M059J (cell line): ENCODE results near the gene GTSE1. TPM values are rescaled to one million over a fixed set of nuclear protein-coding genes. Genes with fewer than 3 reads are reported as not detected.

Source experiments
- DNase-seq: peaks from one replicate; pipeline ENCODE4 v3.0.0-alpha.2; 2012; ENCODE audit warnings: low read depth
- total RNA-seq: library from RNA; depleted of rRNA; stranded (reverse); fragments of >200 nt; shearing (Covaris generic); gene quantifications from 2 replicates; pipeline ENCODE4 v1.2.3, GENCODE V29; 2014

GTSE1 gene
- total RNA-seq, 1 experiment from 2014 or later, result 26.7 TPM

DNA sequence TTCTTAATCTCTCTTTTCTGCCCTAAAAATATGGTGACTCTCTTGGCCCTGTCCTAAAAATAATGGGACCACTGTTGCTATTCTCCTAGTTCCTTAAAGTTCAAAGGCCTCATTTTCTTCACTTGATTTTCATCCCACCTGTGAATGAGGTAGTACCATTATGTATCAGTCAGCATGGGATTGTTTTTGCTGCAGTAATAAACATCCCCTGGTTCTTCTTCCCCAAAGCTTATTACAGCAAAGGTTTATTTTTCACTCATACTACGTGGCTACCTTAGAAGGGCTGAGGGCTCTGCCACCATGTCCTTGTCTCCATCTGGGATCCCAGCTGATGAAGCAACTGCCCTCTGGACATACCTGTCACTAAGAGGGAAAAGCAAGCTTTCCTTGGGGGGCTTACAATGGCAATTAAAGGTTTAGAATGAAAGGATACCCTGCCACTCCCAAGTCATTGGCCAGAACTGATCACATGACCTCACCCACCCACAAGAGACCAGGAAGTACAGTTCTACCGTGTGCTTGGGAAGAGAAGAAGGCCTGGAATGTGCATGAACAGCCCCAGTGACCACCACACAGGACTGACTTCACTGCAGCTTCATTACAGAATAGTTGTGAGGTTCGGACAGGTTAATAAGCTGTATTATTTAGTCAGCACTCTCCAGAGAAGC lies 21.1 kb upstream of the GTSE1 start:
- DNase-seq, result no peak

DNA sequence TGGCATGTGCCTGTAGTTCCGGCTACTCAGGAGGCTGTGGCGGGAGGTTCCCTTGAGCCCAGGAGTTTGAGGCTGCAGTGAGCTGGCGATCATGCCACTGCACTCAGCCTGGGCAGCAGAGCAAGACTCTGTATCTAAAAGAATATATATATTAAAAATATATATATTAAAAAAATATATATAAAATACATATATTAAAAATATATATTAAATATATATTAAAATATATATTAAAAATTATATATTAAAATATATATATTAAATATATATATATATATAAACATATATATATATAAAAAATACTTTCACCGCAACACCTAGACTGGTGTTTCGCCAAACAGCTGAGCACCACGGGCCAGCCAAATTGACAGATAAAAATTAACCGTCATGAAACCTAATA lies 20.1 kb upstream of the GTSE1 start:
- DNase-seq, result no peak

DNA sequence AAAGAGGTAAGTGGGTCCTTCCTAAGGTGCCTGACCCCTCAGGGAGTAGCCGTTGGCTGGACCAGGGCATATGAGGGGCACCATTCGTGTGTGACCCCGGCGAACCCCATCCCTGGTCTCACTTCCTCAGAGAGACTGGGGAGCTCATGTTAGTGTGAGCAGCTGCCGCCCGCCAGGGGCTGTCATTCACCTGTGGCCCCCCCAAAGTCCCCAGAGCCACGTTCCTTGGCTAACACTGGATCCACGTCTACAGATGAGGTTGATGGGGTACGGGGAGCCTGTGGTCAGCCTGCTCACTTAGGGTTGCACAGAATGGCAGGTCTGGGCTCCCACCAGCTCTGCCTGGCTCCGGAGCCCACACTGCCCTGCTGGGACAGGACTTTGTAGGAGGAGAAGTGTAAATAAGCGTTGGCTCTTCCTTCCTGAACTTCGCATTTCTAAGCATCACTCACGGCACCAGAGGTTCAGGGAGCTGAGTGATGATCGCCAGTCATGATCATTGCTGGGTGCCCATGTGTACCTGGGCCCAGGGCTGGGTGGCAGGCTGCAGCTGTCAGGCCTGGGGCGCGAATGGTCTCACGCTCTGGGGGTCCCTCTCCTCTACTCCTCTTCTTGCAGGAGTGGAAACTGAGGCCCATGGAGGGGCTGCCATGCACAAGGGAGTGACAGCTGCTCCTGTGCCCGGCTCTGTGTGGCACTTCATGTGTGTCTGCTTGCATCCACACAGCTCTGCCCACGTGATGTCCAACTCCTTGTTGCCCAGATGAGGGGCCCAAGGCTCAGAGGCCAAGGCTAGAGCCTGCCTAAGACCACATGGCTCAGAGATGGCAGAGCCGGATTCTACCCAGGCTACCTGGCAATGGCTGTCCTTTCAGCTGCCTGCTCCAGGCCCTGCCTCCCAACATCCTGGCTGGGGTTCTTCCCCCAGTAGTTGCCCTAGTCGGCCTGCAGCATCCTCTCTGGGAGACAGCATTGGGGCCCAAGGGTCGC lies 17.7 kb upstream of the GTSE1 start:
- DNase-seq, result no peak

DNA sequence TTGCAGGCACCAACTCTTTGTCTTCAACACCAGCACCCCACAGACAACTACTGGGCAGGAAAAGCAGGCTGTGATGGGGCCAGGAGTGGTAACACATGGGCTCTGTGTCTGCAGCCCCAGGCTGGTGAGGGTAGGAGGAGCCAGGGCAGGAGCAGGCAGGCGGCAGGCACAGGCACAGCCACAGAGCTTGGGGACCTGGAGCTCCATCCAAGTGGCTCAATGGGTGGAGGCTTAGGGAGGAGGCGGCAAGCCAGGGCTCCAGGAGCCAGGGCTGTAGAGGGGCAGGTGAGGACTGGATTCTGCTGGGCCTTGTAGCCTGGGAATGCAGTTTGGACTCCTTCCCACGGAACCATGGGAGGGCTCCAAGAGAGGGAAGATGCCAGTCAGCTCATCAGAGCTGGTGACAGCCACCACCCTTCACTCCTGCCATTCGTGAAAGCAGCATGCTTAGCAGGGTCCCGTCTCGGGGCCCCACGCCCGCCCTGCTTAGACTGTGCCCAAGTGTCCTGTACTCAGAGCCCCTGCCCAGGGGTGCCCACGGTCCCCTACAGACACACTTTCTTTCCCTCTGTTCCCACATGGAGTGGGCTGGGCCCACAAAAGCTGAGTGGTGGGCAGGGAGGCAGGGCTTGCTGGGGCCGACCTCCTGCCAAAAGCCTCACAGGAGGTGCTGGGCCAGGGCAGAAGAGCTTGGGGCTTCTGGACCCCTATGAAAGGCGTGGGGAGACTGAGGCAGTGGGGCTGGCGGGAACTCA lies 16.4 kb upstream of the GTSE1 start:
- no peak for DNase-seq

DNA sequence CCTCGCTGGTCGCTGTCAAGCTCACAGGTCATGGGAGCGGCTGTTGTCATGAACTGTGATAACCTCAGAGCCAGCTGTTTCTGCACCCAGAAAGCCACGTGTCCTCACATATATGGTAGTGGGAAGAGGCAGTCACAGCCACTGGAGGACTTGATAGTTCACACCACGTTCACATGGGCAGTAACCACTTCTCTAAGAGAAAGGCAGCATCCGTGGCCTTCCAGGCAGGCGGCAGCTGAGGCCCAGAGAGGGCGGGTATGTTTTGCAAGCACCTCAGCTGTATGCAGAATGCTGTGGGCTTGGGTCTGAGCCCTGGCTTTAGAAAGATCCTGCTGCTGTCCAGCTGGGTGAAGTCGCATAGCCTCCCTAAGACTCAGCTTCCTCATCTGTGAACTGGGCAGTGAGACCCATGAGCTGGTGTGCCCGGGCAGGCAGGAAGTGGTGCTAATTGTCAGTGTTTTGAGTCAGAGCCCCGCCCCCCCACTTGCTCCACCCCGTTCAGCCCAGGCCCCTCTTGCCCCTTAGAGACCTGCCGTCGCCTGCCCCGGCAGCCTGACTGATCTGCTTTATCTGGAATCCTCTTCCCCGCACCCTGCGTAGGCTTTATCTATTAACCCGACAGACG lies 15.6 kb upstream of the GTSE1 start:
- no peak for DNase-seq

DNA sequence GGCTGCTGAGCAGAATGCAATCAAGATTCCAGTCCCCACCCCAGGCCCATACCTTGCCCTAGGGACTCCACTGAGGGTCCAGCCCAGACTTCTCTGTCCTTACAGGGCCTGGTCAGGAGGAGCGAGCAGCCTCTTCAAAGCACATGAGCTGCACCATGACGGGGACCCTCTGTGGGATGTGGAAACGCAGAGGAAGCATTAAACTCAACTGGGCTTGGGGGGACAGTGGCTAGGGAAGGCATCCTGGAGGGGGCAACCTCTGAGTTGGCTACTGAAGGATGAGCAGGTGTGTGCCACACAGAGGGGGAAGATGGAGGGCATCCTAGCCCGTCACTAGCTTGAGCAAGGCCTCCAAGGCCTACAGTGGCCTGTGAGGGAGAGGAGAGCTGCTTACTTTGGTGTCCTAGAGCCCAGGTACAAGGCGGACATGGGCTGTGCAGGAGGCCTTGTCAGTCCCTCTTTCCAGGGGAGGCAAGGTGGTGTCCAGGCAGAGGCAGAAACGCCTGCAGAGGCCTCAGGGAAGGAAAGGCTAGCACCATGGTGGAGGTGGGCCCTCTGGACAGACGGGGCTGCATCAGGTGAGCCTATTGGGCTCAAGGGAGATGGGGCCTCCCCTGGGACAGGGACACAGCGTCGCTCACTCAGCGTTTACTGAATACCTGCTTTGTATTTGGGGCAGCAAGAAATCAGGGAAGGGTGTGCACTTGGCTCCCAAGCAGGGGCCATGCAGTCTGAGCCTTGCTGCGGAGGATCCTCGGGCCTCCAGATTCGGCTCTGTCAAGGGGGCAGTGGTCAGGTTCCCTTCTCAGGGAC lies 14.6 kb upstream of the GTSE1 start:
- DNase-seq, result no peak

DNA sequence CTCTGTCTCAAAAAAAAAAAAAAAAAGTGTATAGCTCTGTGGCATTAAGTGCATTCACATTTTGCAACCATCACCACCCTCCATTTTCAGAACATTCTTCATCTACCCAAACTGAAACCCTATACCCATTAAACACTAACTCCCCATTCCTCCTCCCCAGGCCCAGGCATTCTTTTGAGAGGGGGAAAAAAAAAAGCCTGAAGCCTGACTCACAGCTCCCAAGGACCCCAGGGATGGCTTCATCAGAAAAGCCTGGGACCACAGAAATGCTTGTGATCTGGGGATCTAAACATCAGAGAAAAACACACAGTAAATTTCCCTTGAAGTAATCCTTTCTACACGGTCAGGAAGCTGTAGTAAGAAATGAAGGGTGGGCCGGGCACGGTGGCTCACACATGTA lies 10.7 kb upstream of the GTSE1 start:
- DNase-seq, result no peak

DNA sequence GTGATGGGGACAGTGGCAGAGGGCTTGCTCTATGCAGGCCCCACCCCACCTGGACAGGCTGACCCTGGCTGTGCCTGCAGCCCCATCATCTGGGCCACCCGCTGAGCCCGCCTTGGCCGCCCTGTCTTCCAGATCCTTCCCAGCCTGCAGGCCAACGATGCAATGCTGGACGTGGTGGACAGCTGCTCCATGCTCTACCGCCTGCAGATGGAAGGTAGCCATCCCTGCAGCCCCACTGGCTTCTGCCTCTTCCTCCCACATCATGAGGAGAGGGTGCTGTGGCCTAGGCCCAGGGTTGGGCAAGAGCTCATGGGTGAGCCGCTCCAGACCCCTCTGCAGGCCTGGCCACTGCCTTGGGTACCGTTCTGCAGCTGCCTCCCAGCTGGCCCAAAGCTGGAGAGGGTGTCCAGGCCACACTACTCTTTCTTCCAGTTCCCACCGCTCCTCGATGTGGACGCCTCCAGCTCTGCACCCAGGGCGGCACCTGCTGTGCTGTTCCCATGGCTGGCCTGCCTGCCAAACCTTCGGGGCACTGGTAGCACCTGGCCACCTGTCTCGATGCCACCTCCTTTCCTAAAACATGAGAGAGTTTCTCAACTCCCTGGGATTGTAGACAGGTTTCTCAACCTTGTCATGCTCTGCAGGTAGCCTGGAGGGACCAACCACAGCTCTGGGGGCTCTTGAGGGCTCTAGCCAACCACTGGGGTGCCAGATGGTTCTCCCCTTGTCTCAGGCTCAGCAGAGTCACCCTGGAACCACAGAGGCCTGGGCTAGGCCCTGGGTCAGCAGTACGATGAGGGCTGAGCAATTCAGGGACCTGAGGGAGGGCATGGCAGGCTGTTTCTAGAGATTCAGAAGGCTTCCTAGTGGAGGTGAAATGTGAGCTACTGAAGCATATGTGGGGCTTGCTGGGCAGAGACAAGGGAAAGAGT lies 9.5 kb upstream of the GTSE1 start:
- no peak for DNase-seq

DNA sequence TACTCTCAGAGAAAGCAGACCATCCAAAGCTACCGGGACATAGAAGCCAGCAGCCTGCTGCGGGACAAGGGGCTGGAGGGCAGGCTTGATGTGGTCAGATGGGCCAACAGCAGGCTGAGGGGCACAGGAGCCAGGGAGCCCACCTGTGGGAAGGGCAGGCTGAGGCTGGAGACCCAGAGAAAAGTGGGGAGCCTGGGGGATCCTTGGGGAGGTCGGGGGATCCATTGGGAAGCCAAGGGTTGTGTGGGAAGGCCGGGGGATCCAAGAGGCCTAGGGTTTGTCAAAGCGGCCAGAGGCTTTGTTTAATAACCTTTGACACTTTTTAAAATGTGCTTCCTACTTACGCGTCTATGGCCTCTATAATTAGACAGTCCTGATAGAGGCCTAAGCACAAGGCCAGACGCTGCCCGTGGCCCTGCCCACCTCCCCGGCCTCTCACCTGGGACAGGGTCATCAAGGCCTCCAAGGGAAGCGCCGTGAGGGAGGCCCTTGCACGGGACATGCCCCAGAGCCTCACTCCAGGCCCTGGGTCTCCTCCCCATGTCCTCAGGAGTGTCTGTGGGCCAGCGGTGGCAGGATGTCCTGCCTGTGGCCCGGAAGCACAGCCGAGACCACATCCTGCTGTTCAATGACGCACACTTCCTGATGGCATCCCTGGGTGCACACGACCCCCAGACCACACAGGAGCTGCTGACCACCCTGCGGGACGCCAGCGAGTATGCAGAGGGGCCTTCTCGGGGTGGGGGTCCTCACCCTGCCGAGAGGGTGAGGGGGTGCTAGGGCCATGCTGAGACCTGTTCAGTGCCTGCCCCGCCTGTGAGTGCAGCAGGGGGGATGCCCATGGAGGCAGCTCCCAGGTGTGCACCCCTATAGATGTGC lies 8.6 kb upstream of the GTSE1 start:
- DNase-seq, result no peak

DNA sequence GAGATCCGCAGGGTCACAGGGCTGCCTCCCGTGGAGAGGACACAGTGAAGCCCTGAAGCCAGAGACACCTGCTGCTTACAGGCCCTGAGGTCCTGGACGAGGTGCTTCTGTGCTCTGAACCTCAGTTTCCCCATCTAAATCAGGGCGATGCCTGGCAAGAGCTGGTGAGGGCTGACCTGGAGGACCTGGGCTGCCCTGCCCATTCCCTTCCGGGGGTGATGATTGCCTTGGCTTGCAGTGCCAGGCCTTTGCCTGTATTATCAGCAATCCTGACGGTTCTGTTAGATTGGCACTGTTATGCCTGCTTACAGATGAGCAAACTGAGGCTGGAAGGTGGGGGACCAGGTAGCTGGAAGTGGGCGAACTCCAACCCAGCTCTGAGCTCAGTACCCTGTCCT lies 7.8 kb upstream of the GTSE1 start:
- no peak for DNase-seq

DNA sequence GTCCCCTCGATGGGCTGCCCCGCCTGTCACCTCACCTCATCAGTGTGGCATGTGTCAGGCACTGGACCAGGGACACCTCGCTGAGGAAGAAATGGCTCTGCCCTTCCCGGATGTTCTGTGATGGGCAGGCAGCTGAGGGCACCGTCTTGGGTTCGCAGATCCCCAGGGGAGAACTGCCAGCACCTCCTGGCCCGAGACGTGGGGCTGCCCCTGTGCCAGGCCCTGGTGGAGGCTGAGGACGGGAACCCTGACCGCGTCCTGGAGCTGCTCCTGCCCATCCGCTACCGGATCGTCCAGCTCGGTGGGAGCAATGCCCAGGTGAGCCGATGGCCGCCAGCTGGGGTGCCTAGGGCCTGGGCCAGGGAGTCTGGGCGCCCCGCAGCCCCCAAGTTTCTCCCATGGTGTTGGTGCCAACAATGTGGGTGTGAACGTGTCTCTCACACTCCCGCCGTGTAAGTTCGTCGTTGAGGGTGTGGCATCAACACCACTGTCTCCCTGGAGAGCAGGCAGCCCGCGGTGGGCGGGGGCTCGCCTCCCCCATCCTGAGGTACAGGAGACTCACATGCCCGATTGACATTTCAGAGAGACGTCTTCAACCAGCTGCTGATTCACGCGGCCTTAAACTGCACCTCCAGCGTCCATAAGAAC lies 7.3 kb upstream of the GTSE1 start:
- no peak for DNase-seq

DNA sequence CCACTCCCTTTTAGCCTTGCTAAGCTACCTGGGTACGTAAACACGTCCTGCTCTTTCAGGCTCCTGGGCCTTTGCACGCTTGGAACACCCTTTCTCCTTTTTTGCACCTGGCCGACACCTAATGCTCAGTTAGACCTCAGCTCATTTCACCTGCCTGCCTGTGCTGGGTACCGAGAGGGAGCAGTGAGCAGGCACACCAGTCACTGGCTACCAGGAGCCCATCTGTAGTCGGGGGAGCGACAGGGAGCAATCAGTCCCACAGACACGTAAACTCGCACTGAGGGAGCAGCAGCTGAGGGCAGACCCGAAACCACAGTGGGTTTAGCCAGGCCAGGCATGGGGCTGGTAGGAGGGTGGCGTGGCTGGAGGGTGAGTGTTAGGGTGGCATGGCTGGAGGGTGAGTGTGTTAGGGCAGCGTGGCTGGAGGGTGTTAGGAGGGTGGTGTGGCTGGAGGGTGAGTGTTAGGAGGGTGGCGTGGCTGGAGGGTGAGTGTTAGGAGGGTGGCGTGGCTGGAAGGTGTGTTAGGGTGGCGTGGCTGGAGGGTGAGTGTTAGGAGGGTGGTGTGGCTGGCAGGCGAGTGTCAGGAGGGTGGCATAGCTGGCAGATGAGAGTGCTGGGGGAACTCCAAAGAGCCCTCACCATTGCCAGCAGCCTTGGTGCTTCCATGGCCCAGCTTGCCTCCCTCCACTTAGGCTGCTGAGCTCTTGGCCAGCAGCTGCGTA lies 6.4 kb upstream of the GTSE1 start:
- DNase-seq, result no peak

DNA sequence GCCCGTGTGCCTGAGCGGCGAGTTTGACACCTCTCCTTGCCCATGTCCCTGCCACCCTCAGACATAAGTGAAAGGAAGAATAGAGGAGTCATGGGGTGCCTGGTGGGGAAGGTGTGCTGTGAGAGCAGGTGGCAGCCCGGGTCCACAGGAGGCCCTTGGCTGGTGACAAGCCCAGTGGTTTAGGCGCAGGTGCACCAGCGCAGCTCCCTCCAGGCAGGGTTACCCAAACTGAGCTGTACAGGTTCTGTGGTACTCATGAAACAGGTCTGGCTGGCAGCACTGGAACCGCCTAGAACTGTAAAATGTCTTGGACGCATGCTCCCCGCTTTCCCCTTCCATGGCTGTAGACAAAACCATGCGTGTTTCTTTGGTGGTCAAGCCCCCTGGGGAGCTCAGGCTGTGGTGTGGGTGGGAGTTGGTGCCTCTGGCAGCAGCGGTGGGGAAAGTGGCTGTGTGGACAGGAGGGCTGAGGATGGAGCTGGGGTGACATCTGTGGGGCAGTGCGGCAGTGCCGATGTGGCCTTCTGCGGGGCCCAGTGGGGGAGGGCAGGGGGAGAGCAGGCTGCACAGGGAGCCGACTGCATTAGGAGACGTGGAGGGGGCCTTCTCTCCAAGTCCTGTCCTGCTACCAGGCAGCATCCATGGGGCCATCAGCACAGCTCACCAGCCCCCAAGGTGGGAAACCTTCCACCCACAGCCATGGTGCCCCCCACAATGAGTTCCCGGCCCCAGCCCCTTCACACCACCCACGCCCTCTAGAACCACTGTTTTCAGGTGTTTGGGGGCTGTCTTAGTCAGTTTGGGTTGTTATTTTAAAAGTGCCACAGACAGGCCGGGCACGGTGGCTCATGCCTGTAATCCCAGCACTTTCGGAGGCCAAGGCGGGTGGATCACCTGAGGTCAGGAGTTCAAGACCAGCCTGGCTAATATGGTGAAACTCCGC lies 5.6 kb upstream of the GTSE1 start:
- no peak for DNase-seq

DNA sequence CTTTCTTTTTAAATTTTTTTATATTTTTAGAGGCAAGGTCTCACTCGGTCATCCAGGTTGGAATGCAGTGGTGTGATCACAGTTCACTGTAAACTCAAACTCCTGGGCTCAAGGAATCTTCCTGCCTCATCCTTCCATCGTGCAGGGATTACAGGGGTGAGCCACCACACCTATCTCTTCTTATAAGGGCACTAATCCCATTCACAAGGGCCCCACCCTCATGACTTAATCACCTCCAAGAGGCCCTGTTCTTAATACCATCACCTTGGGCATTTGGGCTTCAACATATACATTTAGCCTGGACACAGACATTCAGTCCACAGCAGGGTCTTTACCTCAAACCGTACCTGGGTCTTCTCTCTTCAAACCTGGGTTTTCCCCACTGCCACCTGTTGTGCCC lies 4.5 kb upstream of the GTSE1 start:
- DNase-seq, result no peak

DNA sequence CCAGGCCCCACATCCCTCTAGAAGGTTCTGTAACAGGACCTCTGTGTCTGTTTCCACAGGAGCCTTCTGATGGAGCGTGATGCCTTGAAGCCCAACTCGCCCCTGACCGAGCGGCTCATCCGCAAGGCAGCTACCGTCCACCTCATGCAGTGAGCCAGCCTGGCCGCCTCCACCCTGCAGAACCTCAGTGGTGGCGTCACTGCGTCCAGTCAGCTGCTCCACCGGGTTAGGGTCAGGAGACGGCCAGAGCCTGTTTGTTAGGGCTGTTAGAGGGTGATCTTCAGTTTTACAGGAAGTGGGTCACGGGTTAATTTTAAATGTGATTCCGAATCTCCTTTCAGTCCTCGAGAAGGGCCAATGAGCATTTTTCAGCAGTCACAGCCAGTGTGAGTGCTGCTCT lies 3.9 kb upstream of the GTSE1 start:
- no peak for DNase-seq

DNA sequence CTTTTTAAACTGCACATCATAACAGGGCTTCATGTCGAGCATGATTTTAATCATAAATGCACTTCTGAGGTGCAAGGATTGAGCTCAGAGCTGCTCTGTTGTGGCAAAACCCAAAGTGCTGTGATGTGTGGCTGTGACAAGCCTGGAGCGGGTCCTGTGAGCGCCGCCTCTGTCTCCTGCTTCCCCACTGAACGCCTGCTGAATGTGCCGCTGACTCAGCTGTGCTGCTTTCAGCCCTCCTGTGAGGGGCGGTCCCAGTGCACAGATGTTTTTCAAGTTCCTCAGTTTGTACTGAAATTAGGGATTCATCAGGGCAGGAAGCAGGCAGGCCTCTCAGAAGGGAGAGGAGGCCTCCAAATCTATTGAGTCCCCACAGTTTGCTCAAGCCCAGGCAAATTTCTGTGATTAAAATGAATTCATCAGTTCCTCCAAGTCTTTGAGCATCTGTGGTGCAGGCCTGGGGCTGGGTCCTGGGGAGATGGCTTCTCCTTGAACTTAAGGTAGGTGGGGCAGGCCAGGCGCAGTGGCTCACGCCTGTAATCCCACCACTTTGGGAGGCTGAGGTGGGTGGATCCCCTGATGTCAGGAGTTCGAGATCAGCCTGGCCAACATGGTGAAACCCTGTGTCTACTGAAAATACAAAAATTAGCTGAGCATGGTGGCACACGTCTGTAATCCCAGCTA lies 3.0 kb upstream of the GTSE1 start:
- no peak for DNase-seq
